HEK293 (cell line): ENCODE measurements around the gene C11orf86.

Experiments
- CTCF ChIA-PET: fragments of 350-600 bp; formaldehyde crosslinking; extraction: SDS; loops from one replicate; lab custom pipeline; 2021; ENCODE audit warnings: antibody characterized with exemption; lab: Yijun Ruan, JAX
- POLR2A ChIA-PET: fragments of 300-600 bp; formaldehyde crosslinking; extraction: SDS; loops from one replicate; lab custom pipeline; 2020; ENCODE audit warnings: antibody characterized with exemption, inconsistent platforms; lab: Yijun Ruan, JAX
- H3K27ac ChIP-seq: fragments of 200-500 bp; sonication (Bioruptor generic); 2 replicates; pipeline ENCODE4 v1.5.1; 2014; ENCODE audit warnings: low read depth, low read length, control low read depth, inconsistent platforms; ENCODE audit errors: extremely low read depth
- H3K36me3 ChIP-seq, 2 experiments: fragments of 200-500 bp in 1 of 2; sonication (Bioruptor generic) in 1 of 2; 1 replicate in 1 of 2; 2 replicates in 1 of 2; pipeline ENCODE4 v1.5.1; 2014 to 2017; ENCODE audit warnings: inconsistent platforms in 2 of 2, low read length in 2 of 2; ENCODE audit not compliant: control insufficient read depth in 2 of 2, insufficient read depth in 1 of 2
- H3K4me1 ChIP-seq: fragments of 200-500 bp; sonication (Bioruptor generic); 2 replicates; pipeline ENCODE4 v1.5.1; 2014; ENCODE audit warnings: mild to moderate bottlenecking, low read length, inconsistent platforms; ENCODE audit not compliant: control insufficient read depth, insufficient read depth
- H3K4me3 ChIP-seq: 2 replicates; pipeline ENCODE4 v1.5.1; 2011; ENCODE audit warnings: low read depth, mild to moderate bottlenecking, control low read depth, low read length, moderate library complexity
- H3K9me3 ChIP-seq: fragments of 200-500 bp; sonication (Bioruptor generic); 2 replicates; pipeline ENCODE4 v1.5.1; 2014; ENCODE audit warnings: low read depth, low read length, inconsistent platforms; ENCODE audit not compliant: control insufficient read depth, insufficient read depth
- ATF2 ChIP-seq: fragments of 450-650 bp; formaldehyde crosslinking; IDR thresholded peaks from 2 replicates; pipeline ENCODE4 v1.5.1; 2016; ENCODE audit warnings: missing biosample characterization, missing genetic modification characterization, low read depth
- HOXA7 ChIP-seq: sonication (generic); formaldehyde crosslinking; IDR thresholded peaks from 2 replicates; pipeline ENCODE4 v1.8.1; 2022; ENCODE audit warnings: missing genetic modification reagents, borderline replicate concordance
- IKZF3 ChIP-seq: fragments of 450-650 bp; IDR thresholded peaks from 2 replicates; pipeline ENCODE4 v1.5.0; 2018; ENCODE audit warnings: missing biosample characterization, mild to moderate bottlenecking, missing genetic modification characterization, moderate library complexity
- KLF1 ChIP-seq: fragments of 450-650 bp; formaldehyde crosslinking; IDR thresholded peaks from 2 replicates; pipeline ENCODE4 v1.5.1; 2016; ENCODE audit warnings: missing biosample characterization, missing genetic modification characterization
- KLF10 ChIP-seq: fragments of 450-650 bp; IDR thresholded peaks from 2 replicates; pipeline ENCODE4 v1.5.1; 2018; ENCODE audit warnings: missing biosample characterization, mild to moderate bottlenecking, missing genetic modification characterization
- MZF1 ChIP-seq: fragments of 450-650 bp; formaldehyde crosslinking; IDR thresholded peaks from 2 replicates; pipeline ENCODE4 v1.5.1; 2017; ENCODE audit warnings: missing biosample characterization, missing genetic modification characterization, borderline replicate concordance
- PATZ1 ChIP-seq: fragments of 450-650 bp; formaldehyde crosslinking; IDR thresholded peaks from 2 replicates; pipeline ENCODE4 v1.5.1; 2016; ENCODE audit warnings: missing biosample characterization, missing genetic modification characterization
- PRDM6 ChIP-seq: fragments of 450-650 bp; formaldehyde crosslinking; IDR thresholded peaks from 2 replicates; pipeline ENCODE4 v1.5.1; 2017; ENCODE audit warnings: missing biosample characterization, missing genetic modification characterization
- TRIM28 ChIP-seq: IDR thresholded peaks from 2 replicates; pipeline ENCODE4 v1.6.1; 2011; ENCODE audit warnings: low read length, control low read depth, borderline replicate concordance
- TSHZ1 ChIP-seq: fragments of 450-650 bp; formaldehyde crosslinking; IDR thresholded peaks from 2 replicates; pipeline ENCODE4 v1.5.1; 2016; ENCODE audit warnings: missing biosample characterization, missing genetic modification characterization, borderline replicate concordance
- ZBTB17 ChIP-seq: fragments of 450-650 bp; formaldehyde crosslinking; IDR thresholded peaks from 2 replicates; pipeline ENCODE4 v1.5.1; 2016; ENCODE audit warnings: missing biosample characterization, missing genetic modification characterization
- ZBTB21 ChIP-seq: fragments of 450-650 bp; formaldehyde crosslinking; IDR thresholded peaks from 2 replicates; pipeline ENCODE4 v1.5.1; 2017; ENCODE audit warnings: missing biosample characterization, missing genetic modification characterization
- ZBTB49 ChIP-seq: fragments of 450-650 bp; formaldehyde crosslinking; IDR thresholded peaks from 2 replicates; pipeline ENCODE4 v1.5.1; 2016; ENCODE audit warnings: missing biosample characterization, missing genetic modification characterization, low read depth
- ZFP41 ChIP-seq: fragments of 450-650 bp; formaldehyde crosslinking; IDR thresholded peaks from 2 replicates; pipeline ENCODE4 v1.5.1; 2016; ENCODE audit warnings: missing biosample characterization, missing genetic modification characterization, borderline replicate concordance
- ZFP69B ChIP-seq: fragments of 450-650 bp; formaldehyde crosslinking; IDR thresholded peaks from 2 replicates; pipeline ENCODE4 v1.5.1; 2016; ENCODE audit warnings: missing biosample characterization, missing genetic modification characterization
- ZNF24 ChIP-seq: fragments of 450-650 bp; formaldehyde crosslinking; IDR thresholded peaks from 2 replicates; pipeline ENCODE4 v1.5.1; 2016; ENCODE audit warnings: missing biosample characterization, missing genetic modification characterization
- ZNF274 ChIP-seq, 2 experiments: fragments of 200-500 bp in 1 of 2; fragments of 450-650 bp in 1 of 2; sonication (Bioruptor generic) in 1 of 2; formaldehyde crosslinking in 1 of 2; IDR thresholded peaks; 2 replicates each; pipeline versions ENCODE4 v1.5.1 to v1.6.1; 2014 to 2016; ENCODE audit warnings: borderline replicate concordance in 1 of 2, inconsistent platforms in 1 of 2, low read length in 1 of 2, missing biosample characterization in 1 of 2, missing genetic modification characterization in 1 of 2
- ZNF324 ChIP-seq: fragments of 450-650 bp; formaldehyde crosslinking; IDR thresholded peaks from 2 replicates; pipeline ENCODE4 v1.5.1; 2016; ENCODE audit warnings: missing biosample characterization, missing genetic modification characterization
- ZNF394 ChIP-seq: fragments of 450-650 bp; formaldehyde crosslinking; IDR thresholded peaks from 2 replicates; pipeline ENCODE4 v1.5.1; 2016; ENCODE audit warnings: missing biosample characterization, missing genetic modification characterization, mild to moderate bottlenecking, moderate library complexity, borderline replicate concordance
- ZNF473 ChIP-seq: fragments of 450-650 bp; formaldehyde crosslinking; IDR thresholded peaks from 2 replicates; pipeline ENCODE4 v1.5.1; 2017; ENCODE audit warnings: missing biosample characterization, missing genetic modification characterization
- ZNF501 ChIP-seq: fragments of 450-650 bp; formaldehyde crosslinking; IDR thresholded peaks from 2 replicates; pipeline ENCODE4 v1.5.1; 2016; ENCODE audit warnings: missing biosample characterization, missing genetic modification characterization
- ZNF660 ChIP-seq: fragments of 450-650 bp; IDR thresholded peaks from 2 replicates; pipeline ENCODE4 v1.5.1; 2018; ENCODE audit warnings: missing biosample characterization, mild to moderate bottlenecking, missing genetic modification characterization
- ZNF76 ChIP-seq: fragments of 450-650 bp; formaldehyde crosslinking; IDR thresholded peaks from 2 replicates; pipeline ENCODE4; 2016; ENCODE audit warnings: low read depth, missing biosample characterization, missing genetic modification characterization, borderline replicate concordance
- ZNF830 ChIP-seq: fragments of 450-650 bp; IDR thresholded peaks from 2 replicates; pipeline ENCODE4 v1.5.0; 2018; ENCODE audit warnings: missing biosample characterization, missing genetic modification characterization, low read depth, mild to moderate bottlenecking, moderate library complexity
- ZSCAN5A ChIP-seq: fragments of 450-650 bp; formaldehyde crosslinking; IDR thresholded peaks from 2 replicates; pipeline ENCODE4 v1.5.1; 2016; ENCODE audit warnings: missing biosample characterization, missing genetic modification characterization

The C11orf86 gene

GRCh38 chr11:66950112-66950535 is 25.0 kb upstream of the C11orf86 start:
- POLR2A ChIA-PET, result interaction anchor here (1.1 to 1.7 kb wide), 2 partner anchors 9 kb away, joined by 6 to 8 read pairs; partner anchors contain the start of gene PC
- CTCF ChIA-PET, result interaction anchor here (0.6 to 0.8 kb wide), 2 partner anchors 9 to 299 kb away, joined by 3 read pairs; no protein-coding TSS in a partner anchor
- no peaks in the 10 kb centered on the region for H3K9me3 ChIP-seq
- no peak overlapping the region for H3K27ac ChIP-seq
- H3K4me1 ChIP-seq, result no peaks in the 10 kb centered on the region
- H3K36me3 ChIP-seq, result no peaks in the 10 kb centered on the region
- H3K4me3 ChIP-seq, result no peak overlapping the region
- TF ChIP-seq KLF10 (tag by site-specific recombination), result peak; percentile 83
- peak; percentile 71; the same call in 1 of the 2 replicates for TF ChIP-seq TRIM28
- peak; percentile 99 for TF ChIP-seq ZBTB21
- peak; percentile 69; the same call in 1 of the 2 replicates for TF ChIP-seq ZNF394 (tag by site-specific recombination)
- peak; percentile 44; the same call in 1 of the 2 replicates for TF ChIP-seq ZNF76 (tag by site-specific recombination)
- TF ChIP-seq ZSCAN5A (tag by site-specific recombination), result no peak
- TF ChIP-seq ZNF324, result peak; percentile 73
- peak; percentile 86 for TF ChIP-seq PATZ1
- 0 out of 2 replicates have a peak, but pooled peaks have one; percentile 33 for TF ChIP-seq ZNF501
- no peak for TF ChIP-seq ZFP41 (tag by site-specific recombination)
- TF ChIP-seq ZNF830 (tag by site-specific recombination), result no peak
- TF ChIP-seq ATF2 (tag by site-specific recombination), result peak; percentile 91
- no peak for TF ChIP-seq ZNF274 (IDR thresholded peaks at IDR 0.05; ENCODE audit: low read length)
- TF ChIP-seq ZNF274 (tag by site-specific recombination; IDR thresholded peaks at IDR 0.05; ENCODE audit: borderline replicate concordance), result no peak
- no peak for TF ChIP-seq HOXA7 (CRISPR knock-in tag)
- TF ChIP-seq IKZF3, result peak; percentile 65
- TF ChIP-seq KLF1, result peak; percentile 65
- TF ChIP-seq TSHZ1 (tag by site-specific recombination), result peak; percentile 87
- TF ChIP-seq MZF1 (tag by site-specific recombination), result no peak
- TF ChIP-seq ZNF24, result peak; percentile 71; the same call in 1 of the 2 replicates
- TF ChIP-seq ZNF660 (tag by site-specific recombination), result peak; percentile 68; the same call in 1 of the 2 replicates
- TF ChIP-seq PRDM6 (tag by site-specific recombination), result no peak
- TF ChIP-seq ZFP69B, result peak; percentile 82
- TF ChIP-seq ZBTB17 (tag by site-specific recombination), result peak; percentile 56; the same call in 1 of the 2 replicates
- no peak for TF ChIP-seq ZBTB49 (tag by site-specific recombination)
- TF ChIP-seq ZNF473, result no peak
